HFF-Myc (cell line): ENCODE results near the gene THOC3.
"Not testable (repeated sequence)": the region's sequence is repeated elsewhere in the genome, so short reads cannot be mapped to it uniquely, and the experiment has no call there.

Source experiments
- DNase-seq: peaks from one replicate; pipeline ENCODE4 v3.0.0-alpha.2; 2011; ENCODE audit warnings: low read depth; ENCODE audit errors: extremely low read depth
- H3K4me3 ChIP-seq: replicated peaks from 2 replicates; pipeline ENCODE4 v1.5.1; 2011; ENCODE audit warnings: low read depth, mild to moderate bottlenecking, control low read depth, low read length

The THOC3 gene

GRCh38 chr5:175967471-175968372 lies at the start of gene THOC3:
Gene THOC3 (minus strand): TSS chr5:175968315. CDS start chr5:175968208, 107 bp downstream.
- H3K4me3 ChIP-seq: peak within 1 kb of the TSS; percentile 52
- DNase-seq: peak; percentile 32

GRCh38 chr5:176017324-176017723 lies 49.2 kb upstream of the THOC3 start:
- DNase-seq, H3K4me3 ChIP-seq: not testable (repeated sequence)

- DNase-seq, H3K4me3 ChIP-seq: not testable (repeated sequence)
These were observed 46.2 kb upstream of the THOC3 start for GRCh38 chr5:176014360-176014759.

GRCh38 chr5:176011088-176011487 lies 43.0 kb upstream of the THOC3 start:
- not testable (repeated sequence) for H3K4me3 ChIP-seq, DNase-seq

- not testable (repeated sequence) for H3K4me3 ChIP-seq, DNase-seq
These were observed 42.1 kb upstream of the THOC3 start for GRCh38 chr5:176010202-176010601.

- not testable (repeated sequence) for DNase-seq, H3K4me3 ChIP-seq
These were observed 39.1 kb upstream of the THOC3 start for GRCh38 chr5:176007220-176007619.

GRCh38 chr5:176006819-176007218 lies 38.7 kb upstream of the THOC3 start:
- not testable (repeated sequence) for H3K4me3 ChIP-seq, DNase-seq

- H3K4me3 ChIP-seq, DNase-seq: not testable (repeated sequence)
These were observed 29.9 kb upstream of the THOC3 start for GRCh38 chr5:175997979-175998378.

GRCh38 chr5:175997495-175997894 lies 29.4 kb upstream of the THOC3 start:
- DNase-seq, H3K4me3 ChIP-seq: not testable (repeated sequence)

GRCh38 chr5:175996791-175997190 lies 28.7 kb upstream of the THOC3 start:
- DNase-seq, H3K4me3 ChIP-seq: not testable (repeated sequence)

- not testable (repeated sequence) for H3K4me3 ChIP-seq, DNase-seq
These were observed 27.4 kb upstream of the THOC3 start for GRCh38 chr5:175995506-175995905.

GRCh38 chr5:175979371-175979995 lies 11.4 kb upstream of the THOC3 start:
- DNase-seq, H3K4me3 ChIP-seq: not testable (repeated sequence)

- DNase-seq: not testable (repeated sequence)
- peak overlapping the region; percentile 52 for H3K4me3 ChIP-seq
These were observed 266 bp upstream of the THOC3 start for GRCh38 chr5:175968381-175968780.

- H3K4me3 ChIP-seq, DNase-seq: not testable (repeated sequence)
These were observed 5.8 kb downstream of the THOC3 start for GRCh38 chr5:175962329-175962728.

GRCh38 chr5:175960228-175960627 lies 7.9 kb downstream of the THOC3 start:
- not testable (repeated sequence) for DNase-seq, H3K4me3 ChIP-seq

GRCh38 chr5:175958515-175958914 lies 9.6 kb downstream of the THOC3 start:
- DNase-seq, H3K4me3 ChIP-seq: not testable (repeated sequence)

GRCh38 chr5:175954107-175954506 lies 14.0 kb downstream of the THOC3 start:
- not testable (repeated sequence) for H3K4me3 ChIP-seq, DNase-seq

- H3K4me3 ChIP-seq, DNase-seq: not testable (repeated sequence)
These were observed 15.3 kb downstream of the THOC3 start for GRCh38 chr5:175952810-175953209.

- H3K4me3 ChIP-seq, DNase-seq: not testable (repeated sequence)
These were observed 16.7 kb downstream of the THOC3 start for GRCh38 chr5:175951339-175951969.
